SW 1271 (cell line): Measurements from ENCODE around the gene SLC43A1.
"Not testable (repeated sequence)": the region's sequence is repeated elsewhere in the genome, so short reads cannot be mapped to it uniquely, and the experiment has no call there.

Experiments
- DNase-seq, 2 experiments: peaks; one replicate each; lab custom pipeline; 2025; lab: John Stamatoyannopoulos, UW

The SLC43A1 gene

GRCh38 chr11:57460758-57461749, 54.4 kb downstream of the SLC43A1 start:
- no peak for DNase-seq

- peak; percentile 34 to 54 for DNase-seq
Measured at GRCh38 chr11:57460022-57460757, 55.3 kb downstream of the SLC43A1 start, which contains the start of gene RTN4RL2. RTN4RL2 (plus strand) TSS chr11:57460528; CDS start chr11:57460866, 338 bp downstream.

DNA sequence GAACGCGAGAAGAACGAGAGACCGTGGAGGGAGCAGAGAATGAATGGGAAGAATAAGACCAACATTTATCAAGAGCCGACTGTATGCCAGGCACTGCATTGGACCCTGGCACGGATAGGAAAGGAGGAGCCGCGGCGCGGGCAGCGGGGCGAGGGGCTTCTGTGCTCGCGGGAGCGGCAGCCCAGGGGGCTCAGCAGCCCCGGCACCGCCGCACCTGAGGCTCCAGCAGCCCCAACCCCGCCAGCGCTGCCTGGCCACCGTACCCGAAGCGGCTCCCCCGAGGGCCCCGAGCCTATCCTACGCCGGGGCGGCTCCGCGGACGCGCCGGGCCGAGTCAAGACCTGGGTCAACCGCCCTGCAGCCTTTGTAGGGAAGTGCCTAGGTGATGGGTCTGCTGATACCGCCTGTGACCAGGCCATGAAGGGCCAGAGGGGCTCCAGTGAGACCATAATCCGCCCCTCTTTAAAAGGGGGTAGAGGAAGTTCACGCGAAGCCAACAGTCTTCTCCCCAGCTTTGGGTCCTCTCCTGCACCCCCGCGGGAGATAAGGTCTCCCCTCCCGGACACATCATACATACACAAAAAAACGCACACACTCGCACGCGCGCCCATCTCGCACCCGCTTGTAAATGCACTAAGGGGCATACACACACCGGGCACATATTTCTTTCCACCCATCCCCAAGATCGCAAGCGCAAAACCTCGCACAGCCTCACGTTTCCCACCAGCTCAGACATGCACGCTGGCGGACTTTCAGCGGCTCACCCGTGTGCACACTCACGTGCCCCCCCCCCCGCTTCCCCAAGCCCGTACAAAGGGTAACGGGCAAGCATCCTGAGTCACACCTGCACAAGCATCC, 56.1 kb downstream of the SLC43A1 start:
- DNase-seq = no peak

DNA sequence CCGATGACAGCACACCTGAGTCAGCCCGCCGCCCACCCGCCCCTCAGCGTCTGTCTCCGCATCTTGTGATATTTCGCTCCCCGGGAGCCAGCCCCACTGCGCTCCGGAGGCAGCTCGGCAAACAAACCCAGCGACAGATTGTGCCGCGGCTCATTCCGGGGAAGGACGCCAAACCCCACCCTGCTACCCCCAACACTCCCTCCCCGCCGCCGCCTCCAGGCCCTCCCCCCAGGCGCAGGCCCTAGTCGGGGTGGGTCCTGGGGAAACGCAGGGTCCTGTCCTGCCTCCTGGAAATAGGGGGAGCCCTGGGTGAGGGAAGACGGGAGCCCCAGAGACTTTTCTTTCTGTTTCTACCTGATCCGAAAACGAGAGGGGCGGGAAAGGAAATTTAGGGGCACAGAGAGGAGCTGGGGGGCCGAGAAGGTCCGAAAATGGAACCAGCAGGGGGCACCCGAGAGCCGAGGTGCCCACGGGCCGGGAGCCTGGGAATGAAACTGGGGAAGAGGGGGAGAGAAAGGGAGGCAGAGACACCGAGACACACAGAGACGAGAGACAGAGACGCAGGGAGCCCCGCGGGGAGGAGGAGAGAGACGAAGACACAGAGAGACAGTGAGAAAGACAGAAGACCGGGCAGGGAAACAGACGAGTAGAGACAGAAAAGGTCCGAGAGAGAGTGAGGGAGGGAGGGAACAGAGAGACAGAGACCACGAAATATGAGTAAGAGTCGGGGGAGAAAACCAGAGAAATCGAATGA, 56.9 kb downstream of the SLC43A1 start:
- DNase-seq = peak in 1 of 2 experiments; percentile 25

DNA sequence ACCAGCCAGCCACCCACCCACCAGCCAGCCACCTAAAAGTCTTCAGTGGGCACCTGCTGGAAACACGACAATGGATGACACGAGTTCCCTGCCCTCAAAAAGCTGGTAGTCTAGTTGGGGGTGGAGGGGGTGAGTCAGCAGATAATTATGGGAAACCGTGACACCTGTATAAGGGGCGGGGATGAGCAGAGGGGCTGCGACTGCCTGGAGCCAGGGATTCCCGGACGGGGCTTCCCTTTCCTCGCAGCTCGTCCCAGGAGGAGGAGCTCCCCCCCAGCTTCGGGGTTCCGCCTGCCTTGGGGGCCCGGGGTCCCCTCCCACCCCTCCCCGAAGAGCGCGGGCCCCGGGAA, 57.5 kb downstream of the SLC43A1 start:
- no peak for DNase-seq

DNA sequence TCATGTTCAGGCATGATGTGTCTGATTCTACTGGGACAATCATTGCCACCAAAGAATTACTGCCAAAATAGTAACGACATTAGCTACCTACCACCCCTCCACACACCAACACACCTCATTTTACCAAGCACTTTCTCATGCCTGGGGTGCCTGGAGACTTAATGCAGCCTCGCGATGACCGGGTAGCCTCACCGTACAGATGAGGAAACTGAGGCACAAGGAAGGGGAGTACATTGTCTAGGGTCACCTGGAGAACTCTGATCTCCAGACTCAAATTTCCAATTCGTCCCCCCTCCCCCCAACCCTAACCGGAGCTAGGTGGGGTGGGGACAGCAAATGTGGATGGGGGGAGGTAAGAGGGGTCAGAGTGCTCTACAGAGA, 57.9 kb downstream of the SLC43A1 start:
- no peak for DNase-seq

DNA sequence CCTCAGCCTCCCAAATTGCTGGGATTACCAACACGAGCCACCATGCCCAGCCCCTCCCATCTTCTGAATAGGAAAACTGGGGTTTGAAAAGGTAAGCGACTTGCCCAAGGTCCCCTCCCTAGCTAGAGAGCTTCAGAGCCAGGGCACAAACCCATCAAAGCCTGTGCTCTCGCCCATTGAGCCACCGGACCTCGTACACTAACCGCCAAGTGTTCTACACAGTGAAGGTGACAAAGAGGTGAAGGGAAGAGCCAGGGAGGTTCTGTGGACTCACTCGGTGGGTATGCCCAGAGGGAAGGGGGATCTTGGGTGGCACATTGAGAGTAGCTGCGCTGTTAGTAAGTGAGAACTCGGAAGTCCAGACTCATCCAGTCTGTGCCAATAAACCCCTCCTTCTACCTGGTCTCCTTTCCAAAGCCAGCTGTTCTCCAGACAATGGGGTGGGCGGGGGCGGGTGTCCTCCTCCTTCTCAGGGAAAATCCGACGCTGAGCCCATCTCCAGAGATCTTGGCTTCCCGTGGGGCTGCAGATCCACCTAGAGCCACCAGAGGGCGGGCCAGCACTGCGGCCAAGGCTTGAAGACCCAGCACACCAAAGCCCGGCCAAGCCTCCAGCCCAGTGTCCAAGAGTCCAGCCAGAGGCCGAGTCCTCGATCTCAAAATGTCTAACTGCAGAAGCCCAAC, 58.4 kb downstream of the SLC43A1 start:
- DNase-seq = peak; percentile 61 to 80

GRCh38 chr11:57453543-57454177, 61.8 kb downstream of the SLC43A1 start:
- DNase-seq = no peak

- DNase-seq = no peak
Measured at GRCh38 chr11:57446055-57446454, 69.4 kb downstream of the SLC43A1 start.

DNA sequence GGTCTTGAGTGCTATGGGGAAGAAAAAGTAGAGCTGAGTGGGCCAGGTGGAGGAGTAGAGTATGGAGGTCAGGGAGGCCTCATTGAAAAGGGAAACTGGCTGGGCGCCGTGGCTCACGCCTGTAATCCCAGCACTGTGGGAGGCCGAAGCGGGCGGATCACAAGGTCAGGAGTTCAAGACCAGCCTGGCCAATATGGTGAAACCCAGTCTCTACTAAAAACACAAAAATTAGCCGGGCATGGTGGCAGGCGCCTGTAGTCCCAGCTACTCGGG, 70.4 kb downstream of the SLC43A1 start:
- not testable (repeated sequence) for DNase-seq

GRCh38 chr11:57444362-57445121, 71.0 kb downstream of the SLC43A1 start:
- DNase-seq = no peak

DNA sequence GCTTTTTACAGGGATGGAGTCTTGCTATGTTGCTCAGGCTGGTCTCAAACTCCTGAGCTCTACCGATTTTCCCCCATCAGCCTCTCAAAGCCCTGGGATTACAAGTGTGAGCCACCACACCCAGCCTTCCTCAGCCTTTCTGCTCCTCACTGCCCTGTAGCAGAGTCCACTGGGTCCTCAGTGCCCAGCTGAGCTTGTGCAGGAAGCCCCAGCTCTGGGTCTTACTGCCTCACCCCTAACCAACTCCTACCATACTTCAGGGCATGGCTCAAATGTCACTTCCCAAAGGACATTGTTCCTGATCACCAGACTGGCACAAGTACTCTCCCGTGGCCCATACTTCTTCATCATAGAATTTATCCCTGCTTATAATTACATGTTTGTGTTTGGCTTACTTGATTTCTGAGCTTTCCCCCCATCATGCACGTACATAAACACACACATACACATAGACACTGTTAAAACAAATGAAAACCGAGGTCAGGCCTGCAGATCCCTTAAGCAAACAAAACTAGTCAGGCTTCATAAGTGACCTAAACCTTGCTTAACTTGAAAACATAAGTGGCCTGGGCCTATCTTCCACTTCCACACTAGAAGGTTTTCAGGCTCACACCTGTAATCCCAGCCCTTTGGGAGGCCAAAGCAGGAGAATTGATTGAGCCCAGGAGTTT, 74.6 kb downstream of the SLC43A1 start:
- DNase-seq = no peak

DNA sequence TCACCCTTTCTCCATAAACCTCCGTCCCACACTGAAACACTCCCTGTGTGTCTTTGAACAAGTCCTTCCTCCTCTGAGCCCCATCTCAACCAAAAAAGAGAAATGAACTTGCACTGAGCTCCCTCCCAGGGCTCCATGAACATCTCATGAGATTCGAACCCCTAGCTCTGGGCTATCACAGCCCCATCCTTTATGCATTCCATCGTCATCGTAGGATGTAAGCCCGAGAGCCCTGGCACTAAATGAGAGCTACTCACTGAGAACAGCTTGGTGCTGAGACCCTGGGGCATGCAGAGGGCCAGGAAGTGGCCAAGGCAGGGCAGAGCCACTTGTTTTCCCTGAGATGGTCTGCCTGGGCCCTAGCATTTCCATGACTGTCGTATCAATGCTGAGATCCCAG, 75.7 kb downstream of the SLC43A1 start:
- DNase-seq = no peak

DNA sequence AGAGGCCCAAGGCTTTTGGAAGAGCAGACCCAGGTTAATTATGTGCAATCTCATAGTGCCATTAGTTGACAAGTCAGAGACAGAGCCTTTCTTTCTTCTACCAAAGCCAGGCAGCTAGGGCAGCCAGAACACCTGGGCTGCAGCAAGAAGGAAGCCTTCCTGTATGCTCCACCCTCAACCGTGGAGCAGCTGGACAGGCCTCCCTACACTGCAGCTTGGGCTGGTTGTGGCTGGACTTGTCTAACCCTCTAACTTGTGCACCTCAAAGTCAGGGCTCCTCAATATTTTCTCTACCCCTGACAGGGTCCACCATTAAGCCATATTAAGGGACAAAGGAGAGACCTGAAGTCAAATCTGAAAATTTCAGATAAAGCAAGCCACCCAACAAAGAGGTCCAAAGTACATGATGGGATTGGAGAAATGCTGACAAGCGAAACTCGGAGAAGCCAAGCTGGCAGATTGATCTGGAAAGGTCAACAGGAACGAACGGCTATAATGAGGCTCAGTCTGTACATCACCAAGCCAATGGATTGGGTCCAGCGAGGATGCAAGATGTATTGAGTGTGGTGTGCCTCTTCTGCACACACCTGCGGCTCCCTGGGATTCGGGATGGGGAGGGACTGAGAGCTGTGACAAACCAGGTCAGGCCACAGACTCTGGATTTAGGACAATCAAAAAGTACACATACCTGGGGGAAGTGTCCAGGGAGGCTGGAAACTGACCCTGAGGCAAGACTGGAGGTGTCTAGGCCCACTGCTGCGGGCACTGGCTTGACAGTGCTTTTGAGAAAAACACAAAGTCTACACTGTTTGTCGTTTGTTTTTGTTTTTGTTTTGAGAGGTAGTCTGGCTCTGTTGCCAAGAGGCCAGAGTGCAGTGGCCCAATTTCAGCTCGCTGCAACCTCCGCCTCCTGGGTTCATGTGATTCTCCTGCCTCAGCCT, 76.9 kb downstream of the SLC43A1 start:
- no peak for DNase-seq

DNA sequence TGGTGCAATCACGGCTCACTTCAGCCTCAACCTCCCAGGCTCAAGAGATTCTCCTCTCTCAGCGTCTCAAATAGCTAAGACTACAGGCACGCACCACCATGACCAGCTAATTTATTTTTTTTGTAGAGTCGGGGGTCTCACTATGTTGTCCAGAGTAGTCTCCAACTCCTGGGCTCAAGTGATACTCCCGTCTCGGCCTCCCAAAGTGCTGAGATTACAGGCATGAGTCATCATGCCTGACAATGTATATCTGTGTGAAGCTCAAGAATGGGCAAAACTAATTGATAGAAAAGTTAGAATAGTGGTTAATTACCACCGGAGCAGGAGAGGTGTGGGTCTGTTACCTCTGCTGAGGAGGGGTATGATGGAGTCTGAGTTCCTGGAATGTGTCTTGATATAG, 79.5 kb downstream of the SLC43A1 start:
- DNase-seq = no peak

DNA sequence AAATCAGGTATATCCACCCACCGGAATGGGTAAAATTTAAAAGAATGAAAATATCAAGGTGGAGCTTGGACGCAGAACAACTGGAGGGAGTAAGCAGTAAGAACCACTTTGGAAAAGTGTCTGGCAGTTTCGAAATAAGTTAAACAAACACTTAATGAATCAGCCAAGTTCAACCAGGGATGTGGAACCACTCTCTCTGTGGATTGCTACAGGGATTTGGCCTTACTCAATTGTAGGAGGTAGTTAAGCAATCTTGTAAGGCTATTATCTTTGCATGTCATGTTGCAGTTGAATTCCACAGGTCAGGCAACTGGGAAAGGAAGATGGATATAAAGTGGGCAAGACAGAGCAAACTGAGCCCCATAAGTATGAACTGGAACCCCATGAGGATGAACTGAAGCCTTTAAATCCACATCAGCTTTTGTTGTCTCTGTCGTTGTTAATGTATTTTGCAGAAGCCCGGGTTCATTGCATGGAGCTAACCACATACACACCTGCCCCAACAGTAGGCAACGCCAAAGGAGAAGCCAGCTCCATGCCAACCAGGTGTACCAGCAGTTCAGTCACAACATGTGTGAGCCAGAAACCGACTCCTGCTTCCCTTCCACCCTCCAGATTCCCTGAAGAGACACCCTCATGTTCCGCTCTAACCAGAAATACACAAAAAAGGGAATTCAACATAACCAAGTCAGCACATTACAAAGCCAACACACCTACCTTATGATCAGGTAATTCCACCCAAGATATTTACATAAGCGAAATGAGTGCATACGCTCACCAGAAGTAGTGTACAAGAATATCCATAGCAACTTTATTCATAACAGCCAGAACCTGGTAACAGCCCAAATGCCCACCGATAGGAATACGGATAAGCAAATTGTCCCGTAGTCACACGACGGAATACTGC, 80.6 kb downstream of the SLC43A1 start:
- no peak for DNase-seq
